GM19023 (cell line): Measurements from ENCODE around the gene SHC3.

Experiments used
- ATAC-seq: cut with Tn5 transposase; IDR thresholded peaks from one replicate; pipeline ENCODE4 v1.9.1; 2021; ENCODE audit warnings: mild to moderate bottlenecking, moderate library complexity; ENCODE audit not compliant: unreplicated experiment

Gene SHC3

DNA sequence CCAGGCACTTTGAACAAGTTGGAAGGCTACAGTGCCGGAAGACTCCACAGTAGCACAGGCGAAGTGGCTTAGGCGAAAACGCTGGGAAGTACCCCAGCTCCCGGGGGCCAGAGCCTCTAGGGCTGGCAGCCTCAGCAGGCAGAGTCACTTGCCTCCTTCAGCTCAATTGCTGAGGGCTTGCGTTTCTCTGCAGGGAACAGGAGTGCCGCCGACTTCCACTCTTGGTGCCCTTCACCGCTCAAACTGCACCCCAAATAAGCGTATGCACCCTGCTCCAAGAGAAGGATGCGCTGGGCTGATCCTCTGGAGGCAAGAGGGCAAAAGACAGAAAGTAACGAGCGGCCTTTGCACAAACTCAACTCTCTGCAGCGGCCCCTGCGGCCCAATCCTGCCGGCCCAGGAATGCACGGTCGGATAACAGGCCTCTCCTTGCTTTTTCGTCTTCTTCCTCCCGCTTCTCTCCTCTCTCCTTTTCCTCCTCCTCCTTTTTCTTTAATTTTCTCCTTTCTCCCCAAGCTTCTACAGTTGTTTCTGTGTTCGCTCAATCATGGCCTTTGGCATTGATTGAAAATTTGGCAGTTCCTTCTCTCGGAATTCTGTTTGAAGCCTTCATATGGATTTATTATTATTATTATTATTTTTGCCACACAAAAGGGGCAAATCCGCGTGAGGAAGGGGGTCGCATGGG lies 188.4 kb downstream of the SHC3 start:
- ATAC-seq, result no peak

DNA sequence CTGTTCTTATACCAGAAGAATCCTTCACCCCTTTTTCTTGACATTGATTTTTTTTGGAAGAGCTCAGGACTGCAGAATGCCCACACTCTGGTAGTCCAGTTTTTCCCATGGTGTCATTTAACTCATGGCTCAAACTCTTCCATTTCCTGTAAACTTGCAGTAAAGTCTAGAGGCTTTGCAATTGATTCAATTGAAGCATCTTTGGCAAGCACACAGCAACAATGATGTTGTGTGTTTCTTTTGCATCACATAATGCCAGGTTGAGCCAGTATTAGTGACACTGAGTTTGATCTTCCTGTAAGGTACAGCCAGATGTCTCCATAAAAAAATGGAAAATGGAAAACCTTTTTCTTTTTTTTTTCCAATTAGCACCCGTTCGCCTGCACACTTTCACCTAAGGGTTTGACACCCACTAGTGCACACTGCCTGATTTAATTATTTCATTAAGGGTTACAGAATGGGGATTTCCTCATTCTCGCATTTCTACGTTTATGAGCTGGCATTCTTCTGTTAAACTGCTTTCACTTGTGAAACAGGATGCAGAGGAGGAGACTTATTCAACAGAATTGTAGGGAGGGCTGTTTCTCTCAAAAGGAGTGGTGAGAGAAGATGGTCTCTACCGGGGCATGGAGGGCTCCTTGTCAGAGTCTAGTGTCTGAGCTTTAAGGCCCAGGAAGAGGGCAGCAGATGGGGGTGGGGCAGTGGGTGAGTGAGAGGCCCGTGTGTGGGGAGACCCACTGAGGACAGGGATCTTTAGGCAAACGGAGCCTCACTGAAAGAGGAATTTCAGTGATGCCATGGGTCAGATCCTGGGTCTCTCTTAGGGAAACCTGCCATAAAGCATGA lies 189.6 kb downstream of the SHC3 start:
- no peak for ATAC-seq

DNA sequence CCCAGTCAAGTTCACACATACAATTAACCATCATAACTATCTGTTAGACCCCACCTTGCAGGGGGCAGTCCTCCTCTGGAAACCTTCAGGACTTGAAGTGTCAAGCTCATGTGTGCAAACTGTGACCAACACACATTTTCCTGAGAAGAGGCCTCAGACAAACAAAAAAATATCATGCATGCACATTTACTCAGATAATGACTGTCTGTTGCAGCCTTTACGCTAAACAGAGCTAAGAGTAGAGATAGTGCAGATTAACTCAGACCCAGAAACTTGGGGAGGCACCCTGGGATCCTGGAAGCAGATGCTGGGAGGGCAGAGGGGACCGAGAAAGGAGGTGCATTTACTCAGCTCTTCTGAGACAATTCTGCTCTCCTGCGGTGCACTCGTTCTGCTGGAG lies 191.0 kb downstream of the SHC3 start:
- no peak for ATAC-seq

DNA sequence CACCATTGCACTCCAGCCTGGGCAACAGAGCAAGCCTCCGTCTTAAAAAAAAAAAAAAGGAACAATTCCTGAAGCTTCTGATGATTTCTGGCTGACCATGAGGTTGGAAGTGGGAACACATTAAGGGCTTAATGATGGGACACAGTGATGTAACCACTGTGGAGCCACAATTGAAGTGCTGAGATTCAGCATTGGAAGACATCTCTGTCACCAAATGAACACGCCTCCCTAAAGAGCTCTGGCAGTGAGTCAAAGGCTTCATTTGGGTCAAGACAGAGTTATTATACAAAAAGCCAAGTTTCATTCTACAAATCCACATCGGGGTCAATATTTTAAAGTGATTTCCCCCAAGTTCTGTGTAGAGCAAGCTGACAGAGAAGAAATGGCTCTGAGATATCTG lies 191.8 kb downstream of the SHC3 start:
- no peak for ATAC-seq

DNA sequence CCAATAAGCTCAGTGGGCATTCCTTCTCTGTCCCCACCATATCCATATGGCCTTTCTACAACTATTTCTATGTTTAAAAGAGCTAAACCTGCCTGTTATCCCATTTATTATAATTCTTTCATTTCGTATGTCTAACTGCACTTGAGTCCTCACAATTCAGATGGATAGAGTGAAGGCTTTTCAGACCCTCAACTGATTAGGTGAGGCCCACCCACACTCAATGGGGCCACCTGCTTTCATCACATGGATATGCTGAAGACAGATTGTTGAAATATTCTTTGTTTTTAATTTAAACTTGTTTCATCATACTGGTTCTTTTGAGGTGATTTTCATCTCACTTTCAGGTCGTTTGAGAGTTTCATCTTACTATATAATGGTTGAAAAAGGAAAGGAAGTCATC lies 193.0 kb downstream of the SHC3 start:
- ATAC-seq, result no peak

DNA sequence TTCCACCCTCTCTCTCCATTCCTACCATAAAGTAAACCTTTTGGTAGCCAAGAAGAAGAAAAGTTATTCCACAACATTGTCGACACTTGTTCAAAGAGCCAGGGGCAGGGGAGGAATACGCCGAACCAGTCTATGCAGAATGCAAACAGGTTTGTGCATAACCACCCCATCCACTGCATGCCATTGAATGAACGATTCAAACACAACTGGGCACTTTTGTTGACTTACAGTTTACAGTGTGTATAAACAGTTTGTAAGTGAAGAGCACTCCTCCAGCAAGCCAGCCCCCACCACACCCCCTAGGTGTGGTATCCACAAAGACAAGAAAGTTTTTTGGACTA lies 194.1 kb downstream of the SHC3 start:
- no peak for ATAC-seq

DNA sequence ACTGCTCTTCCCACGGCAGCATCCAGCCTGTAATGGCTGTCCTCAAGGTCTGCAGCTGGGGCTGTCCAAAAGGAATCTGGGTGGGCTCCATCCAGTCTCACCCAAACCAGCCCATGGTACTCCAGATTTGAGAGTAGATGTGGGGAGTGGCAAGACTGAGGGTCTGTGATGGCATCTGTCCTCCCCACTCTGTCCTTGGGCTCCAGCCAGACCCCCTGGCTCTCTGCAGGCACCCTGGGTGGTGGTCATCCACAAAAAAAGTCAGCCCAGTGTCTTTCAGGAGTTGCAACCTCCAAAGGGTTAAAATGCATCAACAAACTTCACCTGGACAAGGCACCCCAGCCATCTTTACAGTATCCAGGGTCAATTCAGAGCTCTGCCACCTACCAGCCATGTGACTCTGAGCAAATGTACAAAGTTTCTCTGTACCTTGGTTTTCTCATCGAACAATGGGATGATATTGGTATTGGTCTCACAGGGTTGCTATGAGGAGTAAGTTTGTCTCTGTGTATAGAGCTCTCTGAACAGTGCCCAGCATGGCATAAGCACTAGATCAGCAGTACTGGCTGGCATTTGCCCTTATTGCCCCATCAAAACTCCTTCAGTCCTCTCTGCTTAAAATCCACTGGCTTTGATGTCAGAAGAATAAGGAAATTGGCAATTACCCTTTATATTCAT lies 194.6 kb downstream of the SHC3 start:
- ATAC-seq, result no peak

DNA sequence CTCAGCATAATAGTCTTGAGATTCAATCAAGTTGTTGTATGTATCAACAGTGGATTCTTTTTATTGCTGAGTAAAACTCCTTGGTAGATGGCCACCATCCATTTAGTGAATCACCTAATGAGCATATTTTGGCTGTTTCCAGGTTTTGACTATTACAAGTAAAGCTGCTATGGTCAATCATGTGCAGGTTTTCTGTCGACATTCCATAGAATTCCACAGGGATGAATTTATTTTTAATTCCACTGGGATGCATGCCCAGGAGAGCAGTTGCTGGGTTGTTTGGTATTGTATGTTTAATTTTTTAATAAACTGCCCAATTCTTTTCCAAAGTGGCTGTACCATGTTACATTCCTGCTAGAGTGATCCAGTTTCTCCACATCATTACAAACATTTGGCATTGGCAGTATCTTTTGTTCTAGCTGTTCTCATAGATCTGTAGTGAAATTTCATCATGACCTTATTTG lies 197.8 kb downstream of the SHC3 start:
- no peak for ATAC-seq

DNA sequence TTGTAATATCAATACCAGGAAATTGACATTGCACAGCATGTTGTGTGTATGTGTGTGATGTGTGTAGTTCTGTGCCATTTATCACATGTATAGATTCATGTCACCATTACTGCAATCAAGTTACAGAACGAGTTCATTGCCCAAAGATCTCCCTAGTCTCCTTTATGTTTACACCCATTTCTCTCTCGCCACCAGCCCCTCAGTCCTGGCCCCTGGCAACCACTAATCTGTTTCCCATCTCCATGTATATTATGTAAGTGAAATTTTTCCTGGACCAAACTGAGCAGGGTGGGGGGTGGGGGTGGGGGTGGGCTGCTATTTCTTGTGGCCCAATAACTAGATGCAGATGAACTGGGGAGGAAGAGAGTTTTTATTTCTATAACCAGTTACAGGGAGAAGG lies 198.8 kb downstream of the SHC3 start:
- no peak for ATAC-seq

DNA sequence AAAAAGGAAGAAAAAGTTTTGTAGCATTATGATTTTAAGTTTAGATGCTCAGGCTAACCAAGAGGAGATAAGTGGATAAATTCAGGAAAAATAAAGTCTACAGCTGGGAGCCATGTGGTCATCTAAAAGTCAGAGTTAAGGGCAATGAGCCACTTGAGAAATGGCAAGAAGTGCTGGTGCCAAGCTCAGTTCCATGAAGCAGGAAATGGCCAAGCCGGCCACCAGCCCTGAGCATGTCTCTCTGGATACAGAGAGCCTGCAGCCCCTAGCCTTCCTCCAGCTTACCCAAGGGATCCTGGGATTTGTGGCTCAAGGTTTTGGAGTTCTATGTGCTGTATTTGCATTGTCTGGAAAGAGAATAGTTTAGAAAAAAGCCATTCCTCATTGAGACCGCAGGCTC lies 199.6 kb downstream of the SHC3 start:
- no peak for ATAC-seq

DNA sequence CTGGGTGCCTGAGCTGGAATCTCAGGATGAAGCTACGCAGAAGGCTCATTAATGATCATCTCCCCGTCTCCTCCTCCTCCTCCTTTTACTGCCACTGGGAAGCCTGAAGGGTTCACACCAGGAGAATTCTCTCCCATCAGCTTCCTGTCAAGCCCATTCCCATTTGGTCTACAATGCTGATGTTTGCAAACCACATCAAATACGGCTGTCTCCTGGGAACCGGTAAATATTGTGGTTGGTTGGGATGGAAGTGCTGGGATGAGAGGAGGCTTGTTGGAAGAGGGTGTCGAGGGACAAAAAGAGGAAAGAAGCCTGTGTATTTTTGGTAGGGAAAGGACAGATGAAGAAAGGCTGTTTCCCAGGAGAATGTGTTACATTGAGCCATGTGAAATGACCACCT lies 200.6 kb downstream of the SHC3 start:
- ATAC-seq, result no peak

DNA sequence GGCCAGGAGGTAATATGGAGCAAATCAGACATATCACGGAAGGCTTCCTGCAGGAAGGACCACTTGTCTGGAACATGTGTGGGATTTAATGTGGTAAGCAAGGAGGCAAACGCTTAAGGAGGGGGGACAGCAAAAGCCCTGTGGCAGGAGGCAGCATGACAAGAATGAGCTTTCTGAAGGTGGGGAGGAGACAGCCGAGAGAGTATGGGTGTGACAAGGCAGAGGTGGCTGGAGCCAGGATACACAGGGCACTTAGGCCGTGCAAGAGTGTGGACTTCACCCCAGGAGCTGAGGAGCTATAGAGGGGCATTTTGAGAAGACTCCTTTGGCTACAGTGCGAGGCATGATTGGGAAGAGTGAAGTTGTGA lies 201.7 kb downstream of the SHC3 start:
- ATAC-seq, result no peak

DNA sequence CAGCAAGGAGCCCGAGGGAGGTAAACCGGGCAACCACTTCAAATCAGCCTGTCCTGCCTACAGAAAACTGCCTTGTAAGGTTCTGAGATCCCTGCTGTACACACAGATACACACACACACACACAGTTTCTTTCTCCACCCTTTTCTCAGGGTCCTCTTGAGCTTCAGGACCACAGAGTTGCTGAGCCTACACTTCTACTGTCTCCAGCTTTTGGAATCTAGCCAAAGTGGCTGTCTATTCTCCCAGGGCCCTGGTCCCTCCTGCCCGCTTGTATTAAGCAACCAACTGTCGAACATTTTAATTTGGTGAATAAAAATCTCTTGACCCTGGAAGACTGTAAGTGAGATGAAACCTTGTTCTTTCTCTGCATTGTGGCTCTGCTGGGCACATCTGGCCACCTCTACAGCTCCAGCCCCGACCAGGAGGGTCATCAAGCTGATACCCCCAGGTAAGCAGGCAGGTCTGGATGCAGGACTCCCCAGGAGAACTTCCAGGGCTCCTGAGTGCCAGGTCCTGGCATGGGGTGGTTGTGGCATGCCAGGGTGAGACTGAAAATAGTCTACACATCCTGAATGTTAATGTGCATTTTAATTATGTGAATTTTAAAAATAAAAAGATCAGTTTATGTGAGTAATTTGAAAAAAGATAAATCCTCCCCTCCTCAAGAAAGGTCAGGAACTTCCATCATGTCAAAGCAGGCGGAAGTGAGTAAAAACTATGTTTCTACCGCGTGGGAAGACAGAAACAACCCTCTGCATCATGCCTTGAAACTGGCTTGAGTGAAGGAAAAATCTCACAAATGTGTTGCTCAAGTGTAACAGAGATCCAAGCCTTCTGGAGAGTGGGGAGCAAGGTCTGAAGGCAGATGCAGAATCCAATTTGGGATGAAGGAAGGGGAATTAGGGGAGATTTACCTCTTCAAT lies 202.4 kb downstream of the SHC3 start:
- no peak for ATAC-seq

DNA sequence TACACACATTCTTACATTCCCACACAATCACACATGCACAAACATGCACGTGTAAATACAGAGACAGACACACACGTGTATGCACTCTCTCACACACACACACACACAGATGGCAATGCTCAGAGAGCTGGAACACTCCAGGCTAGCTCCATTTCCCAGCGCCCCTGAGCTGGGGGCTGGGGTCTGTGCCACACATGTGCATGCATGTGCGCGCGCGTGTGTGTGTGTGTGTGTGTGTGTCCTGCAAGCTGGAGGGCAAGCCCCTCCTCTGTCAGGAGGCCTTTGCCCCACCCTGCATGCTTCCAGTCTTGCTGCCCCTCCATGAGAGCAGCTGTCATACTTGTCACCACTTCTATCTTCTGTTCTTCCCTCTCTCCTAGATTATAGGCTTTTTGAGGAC lies 204.0 kb downstream of the SHC3 start:
- ATAC-seq, result no peak

DNA sequence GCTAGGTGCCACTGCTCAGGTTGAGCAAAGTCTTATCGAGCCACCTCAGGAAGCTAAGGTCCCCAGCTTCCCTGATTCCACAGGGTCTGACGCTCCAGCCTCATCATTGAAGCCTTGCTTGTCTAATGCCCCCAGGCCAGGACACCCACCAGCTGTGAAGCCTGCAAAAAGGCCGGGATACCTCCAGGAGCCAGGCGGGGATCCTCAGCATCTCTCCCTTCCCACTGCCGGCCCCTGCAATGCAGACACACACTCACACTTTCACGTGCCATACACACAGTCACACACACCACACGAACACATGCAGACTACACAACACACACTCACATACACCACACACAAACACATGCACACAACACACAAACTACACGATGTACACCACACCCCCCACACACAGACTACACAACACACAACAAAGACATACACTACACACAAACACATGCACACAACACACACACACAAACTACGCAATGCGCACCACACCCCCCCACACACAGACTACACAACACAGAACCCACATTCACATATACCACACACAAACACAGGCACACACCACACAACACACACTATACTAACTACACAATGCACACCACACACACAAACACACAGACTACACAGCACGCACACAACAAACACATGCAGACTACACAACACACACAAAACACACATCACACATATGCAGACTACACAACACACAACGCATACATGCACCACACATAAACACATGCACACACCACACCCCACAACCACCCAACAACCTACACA lies 205.2 kb downstream of the SHC3 start:
- ATAC-seq, result no peak

DNA sequence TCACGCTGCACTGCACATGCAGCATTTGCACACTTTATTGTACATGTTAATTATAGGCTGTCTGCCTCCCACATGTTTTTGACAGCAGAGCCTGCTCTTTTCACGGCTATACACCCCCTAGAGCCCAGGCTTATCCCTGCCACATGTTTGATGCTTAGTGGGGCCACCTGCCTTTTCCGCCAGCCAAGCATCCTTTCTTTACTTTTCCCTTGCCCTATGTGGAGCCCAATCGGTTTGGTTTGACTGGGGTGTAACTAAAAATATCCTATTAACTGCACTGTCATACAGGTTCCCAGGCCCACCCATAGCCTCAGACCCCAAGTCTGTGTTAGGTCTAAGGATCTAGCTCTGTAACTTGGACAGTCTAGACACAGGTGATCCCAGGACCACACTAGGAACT lies 206.2 kb downstream of the SHC3 start:
- no peak for ATAC-seq

DNA sequence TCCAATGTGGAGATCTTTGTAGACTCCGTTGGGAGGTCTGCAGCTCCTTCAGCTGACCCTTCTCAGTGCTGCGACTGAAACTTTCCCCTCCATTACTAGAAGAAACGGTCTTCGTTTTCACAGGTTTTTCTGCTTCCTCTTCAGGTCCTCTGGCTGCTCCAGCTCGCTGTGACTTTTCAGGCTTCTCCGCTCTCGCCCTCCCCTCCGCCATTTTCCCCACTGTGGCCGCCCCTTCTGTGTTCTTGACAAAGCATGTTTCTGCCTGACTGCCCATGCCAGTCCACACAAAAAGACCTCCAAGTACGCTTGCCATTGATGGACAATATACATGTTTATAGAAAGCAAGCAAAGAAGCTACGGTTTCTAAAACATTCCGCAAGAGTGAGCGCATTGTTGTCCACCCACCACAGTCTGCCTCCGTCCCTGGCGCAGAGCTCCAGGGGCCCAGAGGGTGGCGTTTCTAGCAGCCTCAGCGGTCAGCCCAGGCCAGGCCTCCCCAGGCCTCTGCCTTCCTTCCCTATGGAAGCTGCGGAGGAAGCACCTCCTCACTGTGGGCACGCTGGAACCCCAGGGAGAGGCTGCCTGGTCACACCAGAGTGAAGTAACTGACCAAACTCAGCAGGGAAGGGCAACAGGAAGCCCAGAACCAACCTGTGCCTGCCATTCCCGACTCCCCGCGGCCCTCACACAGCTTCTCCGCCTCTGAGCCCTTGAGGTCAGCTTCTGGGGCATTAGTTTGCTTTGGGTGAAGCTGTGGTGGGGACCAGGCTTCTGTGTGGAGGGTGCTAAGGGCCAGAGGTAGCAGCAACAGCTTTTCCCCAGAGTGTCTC lies 207.3 kb downstream of the SHC3 start:
- ATAC-seq, result no peak

DNA sequence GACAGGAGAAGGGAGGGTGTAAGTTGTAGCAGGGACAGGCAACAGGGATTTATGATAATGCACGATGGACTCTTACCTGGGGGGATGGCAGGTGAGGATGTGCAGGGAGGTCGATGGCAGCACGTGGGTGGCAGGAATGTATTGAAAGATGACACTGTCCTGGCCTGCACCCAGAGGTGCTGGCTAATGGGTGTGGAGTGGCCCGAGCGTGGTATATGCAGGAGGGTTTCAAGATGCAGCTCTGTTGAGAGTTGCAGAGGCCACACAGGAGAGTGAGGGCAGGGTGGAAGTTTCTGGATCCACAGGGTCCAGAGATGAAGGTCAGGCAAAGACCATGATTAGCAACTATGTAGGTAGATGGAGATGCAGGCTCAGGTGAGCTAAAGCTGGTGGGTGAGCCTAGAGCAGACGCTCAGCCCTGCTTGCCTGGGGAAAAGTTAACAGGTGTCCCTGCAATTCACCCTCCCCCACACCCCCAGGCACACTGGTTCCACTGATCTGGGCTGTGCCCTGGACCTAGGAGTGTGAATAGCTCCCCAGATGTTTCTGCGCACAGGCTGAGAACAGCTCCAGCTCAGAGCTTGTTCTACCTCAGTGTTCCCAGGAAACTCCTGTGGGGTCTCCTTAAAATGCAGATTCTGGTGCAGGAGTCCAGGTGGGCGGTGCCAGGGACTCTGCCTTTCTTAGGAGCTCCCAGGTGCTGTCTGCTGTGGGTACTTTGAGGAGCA lies 208.8 kb downstream of the SHC3 start:
- no peak for ATAC-seq

DNA sequence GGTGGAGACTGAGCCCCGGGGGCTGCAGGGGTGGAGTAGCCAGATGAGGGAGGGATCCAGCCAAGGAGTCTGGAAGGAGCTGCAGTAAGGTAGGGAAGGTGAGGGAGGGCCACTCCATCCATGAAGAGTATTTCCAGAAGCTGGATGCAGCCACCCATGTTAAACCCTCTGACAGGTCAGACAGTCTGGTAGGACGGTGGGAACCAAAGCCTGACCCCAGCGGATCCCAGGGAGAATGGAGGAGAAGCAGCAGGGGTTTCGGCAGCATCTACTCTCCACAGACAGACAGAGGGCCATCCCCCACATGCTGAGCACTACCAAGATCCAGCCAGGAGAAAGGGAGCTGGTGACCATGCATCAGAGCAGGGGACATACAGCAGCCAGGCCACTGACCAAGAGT lies 209.8 kb downstream of the SHC3 start:
- ATAC-seq, result no peak
